ENCODE measurements around the gene PPARA.

PPARA gene

DNA sequence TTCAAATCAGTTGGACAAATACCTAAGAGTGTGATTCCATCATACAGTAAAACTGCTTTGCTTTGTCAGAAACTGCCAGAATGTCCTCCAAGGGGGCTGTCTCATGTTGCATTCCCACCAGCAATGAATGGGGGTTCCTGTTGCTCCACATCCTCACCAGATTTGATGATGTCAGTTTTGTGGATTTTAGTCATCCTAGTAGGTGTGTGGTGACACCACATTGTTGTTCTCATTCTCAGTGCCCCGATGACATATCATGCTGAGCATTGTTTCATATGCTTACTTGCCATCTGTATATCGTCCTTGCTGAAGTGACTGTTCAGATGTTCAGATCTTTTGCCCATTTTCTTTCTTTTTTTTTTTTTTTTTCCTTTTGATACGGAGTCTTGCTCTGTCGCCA lies 62.7 kb downstream of the PPARA start:
- DNase-seq (ENCODE audit: low spot score) = no peak

DNA sequence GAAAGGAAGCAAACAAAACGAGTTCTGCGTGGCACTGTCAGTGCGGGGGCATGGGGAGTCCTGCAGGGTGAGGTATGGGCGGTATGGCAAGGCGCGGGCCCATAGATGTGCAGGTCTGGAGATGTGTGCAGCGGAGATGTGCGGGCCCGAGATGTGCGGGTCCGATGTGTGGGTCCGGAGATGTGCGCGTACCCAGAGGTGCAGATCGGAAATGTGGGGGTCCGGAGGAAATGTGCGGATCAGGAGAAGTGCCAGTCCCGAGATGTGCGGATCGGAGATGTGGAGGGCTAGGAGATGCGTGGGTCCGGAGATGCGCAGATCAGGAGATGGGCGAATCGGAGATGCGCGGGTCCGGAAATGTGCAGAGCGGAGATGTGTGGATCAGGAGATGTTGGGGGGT lies 63.8 kb downstream of the PPARA start:
- DNase-seq (ENCODE audit: low spot score) = no peak

DNA sequence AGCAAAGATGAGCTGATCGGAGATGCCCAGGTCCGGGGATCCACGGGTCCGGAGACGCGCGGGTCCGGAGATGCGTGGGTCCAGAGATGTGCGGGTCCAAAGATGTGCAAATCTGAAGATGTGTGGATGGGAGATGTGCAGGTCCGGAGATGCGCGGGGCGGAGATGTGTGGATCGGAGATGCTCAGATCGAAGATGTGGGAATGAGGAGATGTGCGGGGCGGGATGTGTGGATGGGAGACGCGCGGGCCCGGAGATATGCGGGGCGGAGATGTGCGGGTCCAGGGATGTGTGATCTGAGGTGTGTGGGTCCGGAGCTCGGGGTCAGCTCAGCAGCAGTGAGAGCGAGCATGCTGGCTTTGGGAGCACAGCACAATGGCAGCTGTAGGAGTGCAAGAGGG lies 64.3 kb downstream of the PPARA start:
- DNase-seq (ENCODE audit: low spot score) = no peak

DNA sequence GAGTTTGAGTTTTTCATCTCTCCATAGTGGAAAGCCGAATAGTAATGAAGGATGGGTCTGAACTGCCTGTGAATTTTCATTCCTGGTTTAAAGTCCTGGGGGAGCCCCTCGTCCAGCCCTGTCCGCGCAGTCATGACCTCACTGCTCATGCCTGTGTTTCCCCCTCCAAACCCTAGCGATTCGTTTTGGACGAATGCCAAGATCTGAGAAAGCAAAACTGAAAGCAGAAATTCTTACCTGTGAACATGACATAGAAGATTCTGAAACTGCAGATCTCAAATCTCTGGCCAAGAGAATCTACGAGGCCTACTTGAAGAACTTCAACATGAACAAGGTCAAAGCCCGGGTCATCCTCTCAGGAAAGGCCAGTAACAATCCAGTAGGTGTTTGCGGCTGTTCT lies 69.3 kb downstream of the PPARA start:
- DNase-seq (ENCODE audit: low spot score) = no peak

- DNase-seq (ENCODE audit: low spot score) = no peak
These were observed 70.6 kb downstream of the PPARA start for GRCh38 chr22:46220921-46221320.

GRCh38 chr22:46224044-46224897 lies 73.9 kb downstream of the PPARA start:
- no peak for DNase-seq (ENCODE audit: low spot score)

DNA sequence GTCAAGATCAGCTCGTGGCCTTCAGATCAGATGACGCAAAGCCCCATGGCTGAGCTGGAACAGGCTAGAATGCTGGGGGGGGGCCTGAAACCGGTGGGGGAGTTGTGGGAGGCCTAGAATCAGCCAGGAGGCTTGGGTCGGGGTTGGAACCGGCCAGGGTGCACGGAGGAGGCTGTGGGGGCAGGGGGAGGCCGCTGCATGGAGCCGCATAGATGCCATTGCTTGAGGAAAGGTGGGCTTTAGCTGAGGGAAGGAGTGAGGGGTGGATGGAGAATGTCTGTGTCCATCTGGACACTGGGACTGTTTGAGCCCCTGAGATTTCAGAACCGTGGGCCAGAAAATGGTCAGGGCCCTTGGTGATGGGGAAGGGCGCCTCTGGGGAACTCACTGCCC lies 74.6 kb downstream of the PPARA start:
- no peak for DNase-seq (ENCODE audit: low spot score)

GRCh38 chr22:46225631-46226030 lies 75.3 kb downstream of the PPARA start:
- no peak for DNase-seq (ENCODE audit: low spot score)

- DNase-seq (ENCODE audit: low spot score) = no peak
These were observed 76.3 kb downstream of the PPARA start for GRCh38 chr22:46226577-46226976.

GRCh38 chr22:46229701-46230100 lies 79.4 kb downstream of the PPARA start:
- no peak for DNase-seq (ENCODE audit: low spot score)

DNA sequence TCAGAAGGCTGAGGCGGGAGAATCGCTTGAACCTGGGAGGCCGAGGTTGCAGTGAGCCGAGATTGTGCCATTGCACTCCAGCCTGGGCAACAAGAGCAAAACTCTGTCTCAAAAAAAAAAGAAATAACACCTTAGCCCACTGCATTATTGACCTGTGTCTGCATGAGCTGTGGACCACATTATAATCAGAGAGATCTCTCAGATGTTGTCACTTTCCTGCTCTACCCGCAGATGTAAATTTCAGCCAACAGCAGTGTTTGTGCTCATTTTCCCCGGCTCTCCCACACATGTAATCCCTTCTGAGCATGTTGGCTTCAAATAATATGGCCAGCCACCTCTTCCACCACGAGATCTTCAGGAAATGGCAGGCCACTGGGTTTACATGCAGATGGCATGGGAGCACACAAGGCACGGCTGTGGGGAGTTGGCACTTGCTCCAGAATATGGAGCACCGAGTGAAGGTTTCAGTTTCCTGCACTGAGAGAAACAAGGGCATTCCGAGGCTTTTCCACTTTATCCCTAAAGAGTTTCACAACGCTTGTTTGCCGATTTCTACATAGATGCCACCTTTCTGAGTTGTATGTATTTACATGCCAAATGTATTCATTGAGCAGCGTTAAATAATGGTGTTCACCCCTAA lies 80.1 kb downstream of the PPARA start:
- DNase-seq (ENCODE audit: low spot score) = no peak

DNA sequence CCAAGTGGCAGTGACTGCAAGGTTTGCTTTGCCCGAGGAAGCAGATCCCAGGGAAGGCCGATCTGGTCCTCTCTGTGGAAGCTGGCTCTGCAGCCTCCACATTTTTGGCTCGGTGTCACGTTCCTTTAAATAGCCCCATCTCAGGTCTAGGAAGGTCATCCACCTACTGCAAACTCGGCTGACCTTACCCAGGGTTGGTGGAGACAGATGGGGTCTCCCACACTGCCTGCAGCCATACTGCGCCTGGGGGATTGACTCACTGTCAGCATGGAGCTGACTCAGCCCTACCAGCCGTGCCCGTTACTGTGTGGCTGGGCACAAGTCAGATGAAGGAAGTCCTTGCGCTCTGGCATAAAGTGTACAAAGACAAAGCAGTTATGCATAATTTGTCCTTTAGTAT lies 82.9 kb downstream of the PPARA start:
- DNase-seq (ENCODE audit: low spot score) = no peak

DNA sequence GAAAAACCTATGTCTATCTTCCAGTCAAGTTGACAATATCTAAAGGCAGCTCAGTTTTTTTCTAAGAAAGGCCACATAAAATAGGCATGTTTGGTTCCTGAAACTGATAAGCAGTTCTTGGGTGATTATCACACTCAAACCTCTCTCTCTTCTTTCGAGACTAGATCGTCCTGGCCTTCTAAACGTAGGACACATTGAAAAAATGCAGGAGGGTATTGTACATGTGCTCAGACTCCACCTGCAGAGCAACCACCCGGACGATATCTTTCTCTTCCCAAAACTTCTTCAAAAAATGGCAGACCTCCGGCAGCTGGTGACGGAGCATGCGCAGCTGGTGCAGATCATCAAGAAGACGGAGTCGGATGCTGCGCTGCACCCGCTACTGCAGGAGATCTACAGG lies 84.6 kb downstream of the PPARA start:
- peak; percentile 60 for DNase-seq (ENCODE audit: low spot score)

DNA sequence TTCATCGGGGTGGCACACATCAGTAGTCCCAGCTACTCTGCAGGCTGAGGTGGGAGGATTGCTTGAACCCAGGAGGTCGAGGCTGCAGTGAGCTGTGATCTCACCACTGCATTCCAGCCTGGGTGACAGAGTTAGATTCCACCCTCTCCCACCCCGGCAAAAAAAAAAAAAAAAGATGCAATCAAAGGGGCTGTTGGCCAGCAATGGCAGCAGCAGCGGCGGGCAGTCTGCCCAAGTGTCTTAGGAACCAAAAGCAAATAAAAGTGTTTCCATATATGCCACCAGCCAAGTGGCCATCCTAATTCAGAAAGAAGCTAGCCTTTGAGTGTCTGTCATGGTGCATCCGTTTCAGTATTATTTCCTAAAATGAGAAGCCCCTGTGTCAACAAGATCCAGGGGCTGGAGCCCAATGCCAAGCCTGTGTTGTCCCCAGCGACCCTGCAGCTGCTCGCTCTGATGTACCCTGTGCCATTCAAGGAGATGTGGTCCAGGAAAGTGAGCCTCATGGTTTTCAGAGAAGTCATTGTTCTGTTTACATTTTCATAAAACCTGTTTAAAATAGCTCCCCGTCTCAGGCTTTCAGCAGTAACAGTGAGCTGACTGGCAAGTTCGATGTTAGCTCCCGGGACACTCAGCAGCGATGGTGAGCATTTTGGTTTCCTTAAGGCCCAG lies 87.3 kb downstream of the PPARA start:
- DNase-seq (ENCODE audit: low spot score) = no peak

DNA sequence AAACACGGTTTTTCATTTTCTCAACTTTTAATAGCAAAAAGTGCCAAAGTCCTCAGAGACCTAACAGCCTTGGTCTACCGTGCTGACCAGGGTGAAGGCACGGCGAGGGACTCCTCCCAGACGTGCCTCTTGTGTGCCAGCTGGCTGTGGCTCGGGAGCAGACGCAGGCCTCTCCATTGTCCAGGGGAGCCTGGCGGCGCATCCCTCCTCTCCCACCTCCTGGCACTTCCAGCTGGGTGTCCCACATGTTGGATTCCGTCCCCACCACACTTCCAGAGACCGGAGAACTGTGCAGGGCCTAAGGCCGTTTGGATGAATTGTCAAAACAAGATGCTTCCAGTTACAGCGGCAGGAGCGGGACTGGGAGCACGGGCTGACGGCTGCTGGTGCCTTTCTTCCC lies 88.2 kb downstream of the PPARA start:
- DNase-seq (ENCODE audit: low spot score) = no peak

GRCh38 chr22:46239261-46240048 lies 89.1 kb downstream of the PPARA start:
- peak; percentile 64 for DNase-seq (ENCODE audit: low spot score)

DNA sequence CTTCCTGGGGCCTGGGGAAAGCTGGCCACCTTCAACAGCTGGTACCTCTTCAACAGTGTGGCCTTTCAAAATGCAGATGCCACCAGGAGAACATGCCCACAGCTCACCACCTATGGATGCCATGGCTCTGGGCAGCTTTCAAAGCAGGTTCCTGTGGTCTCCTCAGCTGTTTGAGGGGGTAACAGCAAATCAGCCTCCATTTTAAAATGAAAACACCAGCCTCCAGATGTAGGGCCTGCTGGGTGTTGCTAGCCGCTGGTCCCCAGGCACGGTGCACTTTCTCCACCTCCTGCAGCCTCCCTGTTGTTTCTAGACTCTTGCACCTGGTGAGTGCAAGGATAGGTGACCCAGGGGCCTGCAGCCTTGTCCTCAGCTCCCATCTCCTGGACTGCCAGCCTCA lies 89.7 kb downstream of the PPARA start:
- DNase-seq (ENCODE audit: low spot score) = no peak

GRCh38 chr22:46240506-46240905 lies 90.2 kb downstream of the PPARA start:
- no peak for DNase-seq (ENCODE audit: low spot score)

DNA sequence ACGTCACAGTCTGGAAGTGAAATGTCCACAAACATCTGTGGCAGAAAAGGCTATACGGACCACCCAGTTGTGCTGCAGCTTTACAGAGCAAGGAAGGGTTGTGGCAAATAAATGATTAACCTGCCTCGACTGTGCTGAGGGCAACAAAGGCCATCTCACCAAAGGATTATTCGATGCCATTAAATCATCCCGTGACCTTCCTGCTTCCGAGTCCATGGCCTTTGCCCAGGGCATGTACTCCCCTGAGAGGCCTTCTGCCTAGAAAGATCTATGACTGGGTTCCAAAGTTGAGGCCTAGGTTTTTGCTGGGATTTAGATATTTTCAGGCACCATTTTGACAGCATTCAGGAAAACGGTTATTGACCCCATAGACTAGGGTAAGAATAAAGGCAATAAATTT lies 90.6 kb downstream of the PPARA start:
- no peak for DNase-seq (ENCODE audit: low spot score)

DNA sequence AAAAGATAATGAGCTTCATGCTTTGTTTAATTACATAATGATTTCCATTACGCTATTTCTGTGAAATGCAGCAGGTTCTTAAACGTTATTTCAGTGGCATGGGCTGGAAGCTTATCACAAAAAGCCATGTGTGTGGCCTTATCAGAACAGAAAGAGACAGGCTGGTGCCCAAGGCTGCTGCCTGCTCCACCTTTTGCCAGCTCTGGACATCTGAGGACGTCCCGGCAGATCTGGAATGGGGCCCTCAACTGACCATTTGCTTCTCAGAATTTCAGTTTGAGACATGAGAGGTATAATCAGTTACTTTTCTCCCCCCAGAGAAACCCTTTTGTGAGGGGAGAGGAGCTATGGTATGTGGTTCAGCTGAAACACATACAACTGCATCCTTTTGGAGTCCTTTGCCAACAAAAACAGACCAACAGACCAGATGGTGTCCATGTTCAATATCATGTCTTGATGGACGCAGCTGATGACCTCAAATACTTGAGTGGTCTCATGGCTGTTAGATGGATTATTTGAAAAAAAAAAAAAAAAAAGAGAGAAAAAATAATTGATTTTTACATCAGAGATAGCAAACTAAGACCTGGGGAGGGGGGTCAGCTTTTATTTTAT lies 91.2 kb downstream of the PPARA start:
- peak; percentile 84 for DNase-seq (ENCODE audit: low spot score)

DNA sequence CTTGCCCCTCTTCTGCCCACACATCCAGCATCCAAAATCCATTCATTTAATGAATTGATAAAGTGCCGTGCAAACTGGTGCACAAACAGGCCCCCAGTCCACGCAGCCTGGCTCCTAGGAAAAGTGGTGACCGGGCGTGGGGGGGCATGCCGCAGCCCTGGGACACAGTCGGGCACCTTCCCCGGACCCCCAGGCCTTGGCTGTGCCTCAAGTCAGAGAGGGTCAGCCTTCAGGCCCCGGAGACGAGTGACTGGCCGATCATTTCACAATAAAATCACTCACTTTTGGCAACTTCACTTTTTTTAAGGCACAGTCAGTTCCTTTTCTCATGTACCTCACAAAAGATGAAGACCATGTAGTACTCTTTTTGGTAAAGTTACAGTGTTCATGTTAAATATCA lies 91.8 kb downstream of the PPARA start:
- DNase-seq (ENCODE audit: low spot score) = no peak

DNA sequence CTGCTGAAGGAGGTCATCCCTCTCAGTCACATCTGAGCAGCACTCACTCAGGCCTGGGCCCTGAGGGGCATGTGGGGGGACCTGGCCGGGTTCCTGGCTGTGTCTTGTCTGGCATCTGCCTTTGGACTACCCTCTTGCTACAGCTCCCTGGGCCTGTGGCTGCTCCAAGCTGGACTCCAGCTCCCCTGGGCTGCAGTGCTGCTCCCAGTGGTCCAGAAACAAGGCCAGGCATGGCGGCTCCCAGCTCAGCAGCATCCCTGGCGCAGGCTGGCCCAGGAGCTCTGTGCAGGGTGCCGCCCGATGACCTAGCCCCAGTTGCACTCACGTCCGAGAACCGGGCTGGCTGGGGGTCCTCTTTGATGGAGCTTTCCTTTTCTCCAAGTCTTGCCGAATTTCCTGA lies 94.4 kb downstream of the PPARA start:
- DNase-seq (ENCODE audit: low spot score) = no peak
